Psoas muscle (tissue), 8 donors: ENCODE measurements around the gene CRADD. TPM values are rescaled to one million over a fixed set of nuclear protein-coding genes. Genes with fewer than 3 reads are reported as not detected.

Experiments
- ATAC-seq, 4 donors: fragments of 200-7000 bp; cut with Tn5 transposase; one replicate each; pipeline ENCODE4 v1.9.1; 2020; ENCODE audit warnings: moderate library complexity in 3 of 4, mild to moderate bottlenecking in 2 of 4
- DNase-seq, 2 donors: peaks; one replicate each; pipeline ENCODE4 v3.0.0-alpha.2; 2020
- H3K27ac ChIP-seq: fragments of 200-600 bp; one replicate; pipeline ENCODE4 v1.8.0; 2022
- H3K27me3 ChIP-seq, 3 donors: fragments of 200-600 bp in 1 of 3; one replicate each; pipeline versions ENCODE4 v1.6.1 to v1.8.0; 2013 to 2022; ENCODE audit warnings: low read length in 2 of 3, mild to moderate bottlenecking in 2 of 3, moderate library complexity in 1 of 3; ENCODE audit not compliant: insufficient read depth in 3 of 3
- H3K36me3 ChIP-seq, 2 donors: fragments of 200-600 bp in 1 of 2; one replicate each; pipeline versions ENCODE4 v1.6.1 to v1.8.0; 2013 to 2022; ENCODE audit warnings: low read depth in 1 of 2, mild to moderate bottlenecking in 1 of 2, moderate library complexity in 1 of 2; ENCODE audit not compliant: insufficient read depth in 1 of 2
- H3K4me1 ChIP-seq: fragments of 200-600 bp; one replicate; pipeline ENCODE4 v1.8.0; 2022
- H3K4me3 ChIP-seq: fragments of 200-600 bp; one replicate; pipeline ENCODE4 v1.8.0; 2022; ENCODE audit warnings: mild to moderate bottlenecking
- H3K9me3 ChIP-seq: fragments of 200-600 bp; one replicate; pipeline ENCODE4 v1.8.0; 2022
- WGBS, 3 donors: extraction: QIAGEN DNeasy Blood & Tissue Kit; methylation state at CpG; one replicate each; pipeline versions ENCODE4 v1.1.6 to v1.1.7; 2013; 5-methylcytosine and 5-hydroxymethylcytosine counted together
- intact Hi-C, 2 donors: fragments of 100-400 bp; cut with DNase I; formaldehyde crosslinking; loops; one replicate each; pipeline versions ENCODE4 v1.11.0 to v1.14.2; 2022
- polyA plus RNA-seq, 3 donors: library from polyadenylated mRNA; stranded (reverse); fragments of 200-250 nt; gene quantifications; one replicate each; pipeline ENCODE4 v1.2.3, GENCODE V29; 2013
- total RNA-seq, 4 donors: library from RNA; stranded (reverse); fragmentation: NEBNext Ultra II Directional in 2 of 4; extraction: Animal tissue kit (Norgen Biotek cat#: 25700) in 2 of 4; gene quantifications; one replicate each; pipeline versions ENCODE4 v1.2.1 to v1.2.4, GENCODE V29; 2021 to 2023
- TF ChIP-seq, protein P1 (sequence below): fragments of 200-600 bp; IDR thresholded peaks from one replicate; pipeline ENCODE4 v1.8.0; 2022; ENCODE audit warnings: antibody characterized with exemption
- donor health status: healthy with polysubstance abuse.
- donor health status: DM: no; HTN: no; CAD: no; lungs with moderate emphysema.
- donor health status: Bipolar disorder and iron deficiency.
- donor health status: healthy.
- donor health status: DM: yes; HTN: yes; CAD: no.
- donor health status: DM: no; HTN: no; CAD: no.
- donor health status: DM: no; HTN: no; CAD: no.
- donor health status: DM: yes; HTN: yes; CAD: no.

The CRADD gene
- total and polyA plus RNA-seq, 7 donors: 11.0 to 21.1 (median 12.7) TPM

DNA sequence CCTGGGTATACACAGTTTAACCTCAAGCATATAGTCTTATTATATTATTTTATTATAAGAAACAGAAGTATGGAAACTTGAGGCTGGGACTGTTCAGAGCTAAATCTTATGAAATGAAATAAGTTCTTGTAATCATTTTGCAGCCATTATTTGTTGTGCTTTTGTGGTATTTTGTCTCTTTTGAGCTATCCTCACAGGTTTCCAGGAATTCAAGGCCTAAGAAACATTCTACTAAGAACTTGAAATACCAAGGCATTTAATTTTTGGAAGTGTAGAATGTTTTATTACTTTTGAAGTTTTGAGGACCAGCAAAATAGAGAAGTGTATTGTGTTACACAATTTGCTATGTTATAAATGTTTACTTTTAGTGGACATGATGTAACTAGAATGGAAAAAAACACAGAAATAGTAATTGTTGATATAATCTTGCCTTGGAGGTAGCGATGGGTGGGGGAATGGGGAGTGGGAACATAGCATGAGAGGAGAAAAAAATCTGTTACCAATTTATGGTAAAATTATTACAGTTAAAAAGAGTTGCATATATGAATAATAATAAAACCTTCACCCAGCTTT, 81.7 kb downstream of the CRADD start:
- H3K36me3 ChIP-seq: no peaks in the 10 kb centered on the region
- no peak overlapping the region for H3K27ac ChIP-seq
- WGBS, 3 donors: 79 to 97% (median 91%) methylated on average over 1 of the region's 1 CpG
- H3K9me3 ChIP-seq: no peaks in the 10 kb centered on the region
- no peak overlapping the region for H3K4me3 ChIP-seq
- TF ChIP-seq, protein P1, sequence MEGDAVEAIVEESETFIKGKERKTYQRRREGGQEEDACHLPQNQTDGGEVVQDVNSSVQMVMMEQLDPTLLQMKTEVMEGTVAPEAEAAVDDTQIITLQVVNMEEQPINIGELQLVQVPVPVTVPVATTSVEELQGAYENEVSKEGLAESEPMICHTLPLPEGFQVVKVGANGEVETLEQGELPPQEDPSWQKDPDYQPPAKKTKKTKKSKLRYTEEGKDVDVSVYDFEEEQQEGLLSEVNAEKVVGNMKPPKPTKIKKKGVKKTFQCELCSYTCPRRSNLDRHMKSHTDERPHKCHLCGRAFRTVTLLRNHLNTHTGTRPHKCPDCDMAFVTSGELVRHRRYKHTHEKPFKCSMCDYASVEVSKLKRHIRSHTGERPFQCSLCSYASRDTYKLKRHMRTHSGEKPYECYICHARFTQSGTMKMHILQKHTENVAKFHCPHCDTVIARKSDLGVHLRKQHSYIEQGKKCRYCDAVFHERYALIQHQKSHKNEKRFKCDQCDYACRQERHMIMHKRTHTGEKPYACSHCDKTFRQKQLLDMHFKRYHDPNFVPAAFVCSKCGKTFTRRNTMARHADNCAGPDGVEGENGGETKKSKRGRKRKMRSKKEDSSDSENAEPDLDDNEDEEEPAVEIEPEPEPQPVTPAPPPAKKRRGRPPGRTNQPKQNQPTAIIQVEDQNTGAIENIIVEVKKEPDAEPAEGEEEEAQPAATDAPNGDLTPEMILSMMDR: no peak
- ATAC-seq (no peak), DNase-seq (no peak)
- peaks cover 33% of the 10 kb centered on the region for H3K4me1 ChIP-seq
- intact Hi-C loops: no loop called here
- H3K27me3 ChIP-seq: no peaks in the 10 kb centered on the region

GRCh38 chr12:93759512-93760081, 82.4 kb downstream of the CRADD start:
- WGBS, 3 donors: 67 to 77% (median 74%) methylated on average over 2 of the region's 2 CpGs
- no peak overlapping the region for H3K27ac ChIP-seq

GRCh38 chr12:93760275-93760875, 83.2 kb downstream of the CRADD start:
- Histone ChIP-seq H3K27me3 (no peaks in the 10 kb centered on the region), H3K9me3 (no peaks in the 10 kb centered on the region), H3K36me3 (no peaks in the 10 kb centered on the region), H3K4me3 (no peak overlapping the region), H3K4me1 (peaks cover 33% of the 10 kb centered on the region), H3K27ac (no peak overlapping the region)
- ATAC-seq (no peak), DNase-seq (no peak)
- intact Hi-C loops: loop anchor here (5.0 to 10.0 kb wide), 3 partner anchors 256 to 317 kb away; no protein-coding TSS in a partner anchor
- 96 to 100% (median 99%) methylated on average over 3 of the region's 3 CpGs for WGBS, 3 donors
- TF ChIP-seq, protein P1: no peak

More at GRCh38 chr12:93759512-93760081, 82.4 kb downstream of the CRADD start:
- Histone ChIP-seq H3K36me3 (no peaks in the 10 kb centered on the region), H3K4me3 (no peak overlapping the region), H3K27me3 (no peaks in the 10 kb centered on the region), H3K4me1 (peaks cover 33% of the 10 kb centered on the region), H3K9me3 (no peaks in the 10 kb centered on the region)
- intact Hi-C loops: loop anchor here (5.0 to 10.0 kb wide), 3 partner anchors 255 to 318 kb away; no protein-coding TSS in a partner anchor
- DNase-seq (no peak), ATAC-seq (no peak)
- TF ChIP-seq, protein P1: no peak

DNA sequence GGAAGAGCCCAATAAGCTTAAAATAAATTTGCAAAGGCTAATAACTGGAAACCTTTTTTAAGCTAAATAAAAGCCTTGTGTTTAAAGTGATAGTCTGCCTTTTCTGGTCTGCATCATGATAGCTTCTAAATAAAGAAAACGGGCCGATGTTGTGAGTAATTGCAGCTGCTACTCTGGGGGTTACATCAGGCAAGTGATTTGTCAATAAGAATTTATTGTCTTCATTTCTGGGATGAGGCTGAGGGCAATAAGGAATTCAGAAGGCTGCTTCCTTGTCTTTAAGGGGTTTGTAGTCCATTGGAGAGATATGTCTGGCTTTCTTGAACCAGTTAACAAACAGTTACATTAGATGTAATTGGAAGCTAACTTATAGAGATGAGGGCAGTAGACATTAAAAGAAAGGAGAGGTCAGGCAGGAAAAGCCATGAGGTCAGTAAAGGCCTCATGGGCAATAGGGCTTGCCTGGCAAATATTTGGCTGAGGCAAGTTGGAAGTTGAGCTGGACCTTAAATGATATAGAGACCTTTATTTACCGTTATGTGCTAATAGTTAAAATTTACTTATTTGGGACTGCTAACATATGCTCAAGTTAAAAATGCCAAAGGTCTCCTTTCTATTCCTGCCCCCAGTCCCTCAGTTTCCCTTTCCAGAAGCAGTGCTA, 85.0 kb downstream of the CRADD start:
- WGBS, 3 donors: 20 to 32% (median 28%) methylated on average over 3 of the region's 3 CpGs
- no peaks in the 10 kb centered on the region for H3K36me3 ChIP-seq
- intact Hi-C loops: loop anchor here (5.0 to 10.0 kb wide), 3 partner anchors 257 to 315 kb away; no protein-coding TSS in a partner anchor
- no peak for DNase-seq
- no peaks in the 10 kb centered on the region for H3K9me3 ChIP-seq
- peak; percentile 71 to 92 (median 84) for ATAC-seq
- H3K27me3 ChIP-seq: no peaks in the 10 kb centered on the region
- H3K4me3 ChIP-seq: no peak overlapping the region
- H3K27ac ChIP-seq: peak overlapping the region; percentile 61
- TF ChIP-seq, protein P1: no peak
- H3K4me1 ChIP-seq: peaks cover 46% of the 10 kb centered on the region
